MCF 10A (cell line): ENCODE measurements around the gene MLKL. TPM values are rescaled to one million over a fixed set of nuclear protein-coding genes. Genes with fewer than 3 reads are reported as not detected.

Experiments used
- BruUV-seq: library from RNA; stranded (reverse); fragments of 400-500 nt; replicated peaks from 2 replicates; lab custom pipeline; 2021; lab: Mats Ljungman, UMichigan
- CTCF ChIA-PET: fragments of 300-600 bp; sonication (Branson Sonifier 250); formaldehyde crosslinking; extraction: SDS; loops from one replicate; lab custom pipeline; 2021; ENCODE audit warnings: antibody characterized with exemption, inconsistent platforms; lab: Yijun Ruan, JAX
- POLR2A ChIA-PET: fragments of 300-600, 350-650 bp; sonication (Branson Sonifier 250); formaldehyde crosslinking; extraction: SDS; loops from one replicate; lab custom pipeline; 2020; ENCODE audit warnings: antibody characterized with exemption, inconsistent platforms; lab: Yijun Ruan, JAX
- DNase-seq: peaks from one replicate; pipeline ENCODE4 v3.0.0-alpha.2; 2018; ENCODE audit not compliant: unreplicated experiment
- H3K27ac Mint-ChIP-seq: one replicate; pipeline ENCODE4 v1.8.0; 2022; ENCODE audit warnings: mild to moderate bottlenecking, low read depth, mixed read lengths; ENCODE audit not compliant: unreplicated experiment
- H3K27me3 Mint-ChIP-seq: one replicate; pipeline ENCODE4 v1.8.0; 2022; ENCODE audit warnings: mixed read lengths; ENCODE audit not compliant: insufficient read depth, unreplicated experiment
- H3K36me3 Mint-ChIP-seq: one replicate; pipeline ENCODE4 v1.8.0; 2022; ENCODE audit warnings: mild to moderate bottlenecking, moderate library complexity, mixed read lengths; ENCODE audit not compliant: insufficient read depth, unreplicated experiment
- H3K4me1 Mint-ChIP-seq: one replicate; pipeline ENCODE4 v1.8.0; 2022; ENCODE audit warnings: mixed read lengths; ENCODE audit not compliant: insufficient read depth, unreplicated experiment
- H3K4me3 Mint-ChIP-seq: one replicate; pipeline ENCODE4 v1.8.0; 2022; ENCODE audit warnings: mild to moderate bottlenecking, moderate library complexity, mixed read lengths; ENCODE audit not compliant: unreplicated experiment
- H3K9me3 Mint-ChIP-seq: one replicate; pipeline ENCODE4 v1.8.0; 2022; ENCODE audit warnings: mixed read lengths; ENCODE audit not compliant: unreplicated experiment
- CTCF ChIP-seq: fragments of 200-600 bp; IDR thresholded peaks from one replicate; pipeline ENCODE4 v1.8.0; 2022; ENCODE audit warnings: antibody characterized with exemption, mild to moderate bottlenecking; ENCODE audit not compliant: unreplicated experiment
- intact Hi-C: fragments of 100-400 bp; cut with micrococcal nuclease; formaldehyde crosslinking; loops from 2 replicates; pipeline ENCODE4 v1.14.1; 2022
- total RNA-seq: library from RNA; stranded (reverse); gene quantifications from 2 replicates; pipeline ENCODE4 v1.2.3, GENCODE V29; 2022

The MLKL gene
- total RNA-seq, 1 experiment from 2014 or later: 14.2 TPM

- Mint-ChIP-seq H3K9me3 (no peaks in the 10 kb centered on the region), H3K4me3 (peak overlapping the region; percentile 64), H3K36me3 (no peaks in the 10 kb centered on the region), H3K27me3 (no peaks in the 10 kb centered on the region), H3K4me1 (peaks cover 33% of the 10 kb centered on the region), H3K27ac (peak overlapping the region; percentile 92)
- BruUV-seq: no TSS peak
- peak; percentile 94 for DNase-seq
- CTCF ChIA-PET: interaction anchor here (0.7 to 1.3 kb wide), 5 partner anchors 28 to 119 kb away, joined by 3 to 7 read pairs (median 3); no protein-coding TSS in a partner anchor
- POLR2A ChIA-PET: interaction anchor here (0.8 to 1.0 kb wide), 2 partner anchors 31 to 43 kb away, joined by 4 read pairs; partner anchors contain the start of genes FA2H and MLKL
- intact Hi-C loops: no loop called here
- no peak for TF ChIP-seq CTCF
Observed at GRCh38 chr16:74743668-74744299, 43.1 kb upstream of the MLKL start.

GRCh38 chr16:74743045-74743667 is 42.5 kb upstream of the MLKL start:
- H3K4me3 Mint-ChIP-seq: peak overlapping the region; percentile 64
- no peaks in the 10 kb centered on the region for H3K27me3 Mint-ChIP-seq
- intact Hi-C loops: no loop called here
- peak overlapping the region; percentile 92 for H3K27ac Mint-ChIP-seq
- DNase-seq: peak; percentile 22
- CTCF ChIA-PET: interaction anchor here (1.1 kb wide), 1 partner anchor 119 kb away, joined by 3 read pairs; no protein-coding TSS in a partner anchor
- TF ChIP-seq CTCF: no peak
- no peaks in the 10 kb centered on the region for H3K36me3 Mint-ChIP-seq
- H3K9me3 Mint-ChIP-seq: no peaks in the 10 kb centered on the region
- BruUV-seq: TSS peak; percentile 76
- peaks cover 38% of the 10 kb centered on the region for H3K4me1 Mint-ChIP-seq
- POLR2A ChIA-PET: interaction anchor here (1.0 kb wide), 1 partner anchor 42 kb away, joined by 4 read pairs; the partner anchor contains the start of gene MLKL

GRCh38 chr16:74742051-74742481 is 41.4 kb upstream of the MLKL start:
- POLR2A ChIA-PET: interaction anchor here (1.0 kb wide), 1 partner anchor 32 kb away, joined by 3 read pairs; no protein-coding TSS in a partner anchor
- Mint-ChIP-seq H3K27ac (no peak overlapping the region), H3K4me3 (no peak overlapping the region), H3K4me1 (peaks cover 48% of the 10 kb centered on the region), H3K36me3 (peaks cover under 1% of the 10 kb centered on the region), H3K9me3 (no peaks in the 10 kb centered on the region), H3K27me3 (no peaks in the 10 kb centered on the region)
- CTCF ChIA-PET: interaction anchor here (0.7 to 2.3 kb wide), 3 partner anchors 32 to 120 kb away, joined by 3 to 11 read pairs (median 3); no protein-coding TSS in a partner anchor
- no peak for TF ChIP-seq CTCF
- DNase-seq: no peak
- BruUV-seq: no TSS peak
- intact Hi-C loops: no loop called here

- no TSS peak for BruUV-seq
- Mint-ChIP-seq H3K36me3 (peaks cover 5% of the 10 kb centered on the region), H3K4me1 (peaks cover 48% of the 10 kb centered on the region), H3K9me3 (no peaks in the 10 kb centered on the region), H3K27me3 (no peaks in the 10 kb centered on the region), H3K4me3 (peak overlapping the region; percentile 36), H3K27ac (peak overlapping the region; percentile 55)
- no peak for TF ChIP-seq CTCF
- intact Hi-C loops: no loop called here
- ChIA-PET CTCF (interaction anchor here (1.1 to 2.3 kb wide), 2 partner anchors 41 to 122 kb away, joined by 3 to 11 read pairs; no protein-coding TSS in a partner anchor), POLR2A (interaction anchor here (0.6 to 1.2 kb wide), 5 partner anchors 31 to 549 kb away, joined by 3 to 4 read pairs (median 3); no protein-coding TSS in a partner anchor)
- peak; percentile 84 for DNase-seq
Observed at GRCh38 chr16:74740795-74741304, 40.2 kb upstream of the MLKL start.
